Activated naive CD4-positive, alpha-beta T cell treated with anti-CD3 and anti-CD28 coated beads, Interleukin-2, amount 10 ng/mL, durations not matched to agents 7 days and 5 days (primary cell): ENCODE measurements around the gene CYTH3.
"Not testable (repeated sequence)": the region's sequence is repeated elsewhere in the genome, so short reads cannot be mapped to it uniquely, and the experiment has no call there.

Source experiments
- CTCF ChIA-PET: fragments of 350-600 bp; sonication (Branson Sonifier 250); formaldehyde crosslinking; loops from one replicate; lab custom pipeline; 2021; ENCODE audit warnings: antibody characterized with exemption; lab: Charles Lee
- DNase-seq: peaks from one replicate; pipeline ENCODE4 v3.0.0-alpha.2; 2020
- H3K27ac Mint-ChIP-seq: one replicate; pipeline ENCODE4 v1.8.0; 2021; ENCODE audit warnings: mild to moderate bottlenecking, moderate library complexity, mixed read lengths
- H3K27me3 Mint-ChIP-seq: one replicate; pipeline ENCODE4 v1.8.0; 2021; ENCODE audit warnings: mild to moderate bottlenecking, mixed read lengths
- H3K36me3 Mint-ChIP-seq: one replicate; pipeline ENCODE4 v1.8.0; 2021; ENCODE audit warnings: mixed read lengths
- H3K4me1 Mint-ChIP-seq: one replicate; pipeline ENCODE4 v1.8.0; 2021; ENCODE audit warnings: mixed read lengths
- H3K4me3 Mint-ChIP-seq: one replicate; pipeline ENCODE4 v1.8.0; 2021; ENCODE audit warnings: mild to moderate bottlenecking, moderate library complexity, mixed read lengths
- H3K9me3 Mint-ChIP-seq: one replicate; pipeline ENCODE4 v1.8.0; 2021; ENCODE audit warnings: mixed read lengths

CYTH3 gene

GRCh38 chr7:6272481-6273323, at the start of gene CYTH3:
TSS of gene CYTH3 (minus strand) at chr7:6272624. CDS start at chr7:6272507, 117 bp downstream.
- H3K9me3 Mint-ChIP-seq, result no peaks in the 10 kb centered on the region
- no peak within 1 kb of the TSS for H3K27ac Mint-ChIP-seq
- H3K4me1 Mint-ChIP-seq, result peaks cover 20% of the 10 kb centered on the region
- CTCF ChIA-PET, result no interaction called here
- peak within 1 kb of the TSS; percentile 77 for H3K4me3 Mint-ChIP-seq
- H3K27me3 Mint-ChIP-seq, result peaks cover 65% of the 10 kb centered on the region
- DNase-seq, result peak; percentile 76
- peaks cover 1% of the 10 kb centered on the region for H3K36me3 Mint-ChIP-seq

DNA sequence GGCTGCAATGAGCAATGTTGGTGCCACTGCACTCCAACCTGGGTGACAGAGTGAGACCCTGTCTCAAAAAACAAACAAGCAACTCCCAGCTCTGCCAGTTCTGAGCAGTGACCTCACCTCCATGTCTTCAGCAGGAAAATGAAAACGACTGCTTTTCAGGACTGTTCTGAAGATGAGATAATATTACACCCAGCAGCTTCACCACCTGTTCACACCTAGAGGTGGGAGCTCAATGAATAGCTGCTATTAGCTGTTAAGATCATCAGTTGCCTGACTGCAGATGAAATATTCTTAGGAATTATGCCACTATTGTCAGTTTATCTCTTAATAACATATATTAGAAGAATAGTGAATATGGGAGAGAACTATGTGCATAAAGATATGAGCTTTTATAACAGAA, 48.4 kb upstream of the CYTH3 start:
- H3K27me3 Mint-ChIP-seq, result peaks cover 11% of the 10 kb centered on the region
- H3K9me3 Mint-ChIP-seq, result no peaks in the 10 kb centered on the region
- no peaks in the 10 kb centered on the region for H3K36me3 Mint-ChIP-seq
- no peak for DNase-seq
- CTCF ChIA-PET, result interaction anchor here (1.0 to 1.5 kb wide), 4 partner anchors 187 to 464 kb away, joined by 3 to 6 read pairs (median 4); no protein-coding TSS in a partner anchor
- peaks cover 3% of the 10 kb centered on the region for H3K4me1 Mint-ChIP-seq
- no peak overlapping the region for H3K27ac Mint-ChIP-seq
- no peak overlapping the region for H3K4me3 Mint-ChIP-seq

GRCh38 chr7:6317797-6318438, 45.5 kb upstream of the CYTH3 start:
- Mint-ChIP-seq H3K4me1 (peaks cover under 1% of the 10 kb centered on the region), H3K36me3 (no peaks in the 10 kb centered on the region), H3K9me3 (no peaks in the 10 kb centered on the region), H3K27ac (no peak overlapping the region), H3K27me3 (no peaks in the 10 kb centered on the region), H3K4me3 (no peak overlapping the region)
- no peak for DNase-seq
- CTCF ChIA-PET, result no interaction called here

GRCh38 chr7:6316226-6316625, 43.8 kb upstream of the CYTH3 start:
- no peak overlapping the region for H3K4me3 Mint-ChIP-seq
- H3K27ac Mint-ChIP-seq, result no peak overlapping the region
- no peak for DNase-seq
- H3K4me1 Mint-ChIP-seq, result no peaks in the 10 kb centered on the region
- H3K9me3 Mint-ChIP-seq, result no peaks in the 10 kb centered on the region
- H3K36me3 Mint-ChIP-seq, result no peaks in the 10 kb centered on the region
- CTCF ChIA-PET, result no interaction called here
- H3K27me3 Mint-ChIP-seq, result no peaks in the 10 kb centered on the region

- no peaks in the 10 kb centered on the region for H3K27me3 Mint-ChIP-seq
- H3K36me3 Mint-ChIP-seq, result no peaks in the 10 kb centered on the region
- no peaks in the 10 kb centered on the region for H3K4me1 Mint-ChIP-seq
- no peak overlapping the region for H3K4me3 Mint-ChIP-seq
- no peaks in the 10 kb centered on the region for H3K9me3 Mint-ChIP-seq
- no peak for DNase-seq
- no peak overlapping the region for H3K27ac Mint-ChIP-seq
- CTCF ChIA-PET, result no interaction called here
Measured at GRCh38 chr7:6315746-6316145, 43.3 kb upstream of the CYTH3 start.

DNA sequence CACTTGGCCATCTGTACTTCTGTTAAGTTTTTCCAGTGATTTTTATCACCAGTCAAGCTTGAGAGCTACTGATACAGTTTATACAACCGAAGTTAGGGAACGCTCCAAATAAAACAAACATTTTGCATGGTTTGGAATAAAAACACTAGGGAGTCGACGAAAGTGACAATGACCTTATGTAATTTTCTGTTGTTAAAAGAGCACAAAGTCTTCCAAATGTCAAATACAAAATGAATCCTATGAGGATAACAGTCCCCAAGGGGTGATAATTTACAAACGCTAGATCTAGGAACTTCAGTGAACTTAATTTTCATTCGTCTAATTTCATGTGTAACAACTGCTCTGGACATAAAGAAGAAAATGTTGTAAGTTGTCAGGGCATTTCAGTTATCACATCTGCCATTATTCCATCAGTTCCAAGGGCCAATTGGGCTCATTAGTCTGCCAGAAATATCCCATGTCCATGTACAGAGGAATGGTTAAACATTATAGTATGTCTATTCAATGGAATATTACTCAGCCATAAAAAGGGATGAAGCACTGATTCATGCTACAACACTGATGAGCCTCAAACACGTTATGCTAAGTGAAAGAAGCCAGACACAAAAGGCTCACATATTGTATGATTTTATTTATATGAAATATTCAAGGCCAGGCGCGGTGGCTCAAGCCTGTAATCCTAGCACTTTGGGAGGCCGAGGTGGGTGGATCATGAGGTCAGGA, 38.0 kb upstream of the CYTH3 start:
- Mint-ChIP-seq H3K27me3 (peaks cover 4% of the 10 kb centered on the region), H3K9me3 (no peaks in the 10 kb centered on the region), H3K36me3 (no peaks in the 10 kb centered on the region), H3K27ac (no peak overlapping the region), H3K4me1 (no peaks in the 10 kb centered on the region), H3K4me3 (no peak overlapping the region)
- CTCF ChIA-PET, result no interaction called here
- no peak for DNase-seq

- Mint-ChIP-seq H3K4me3 (no peak overlapping the region), H3K9me3 (no peaks in the 10 kb centered on the region), H3K4me1 (no peaks in the 10 kb centered on the region), H3K36me3 (no peaks in the 10 kb centered on the region), H3K27ac (no peak overlapping the region), H3K27me3 (peaks cover 4% of the 10 kb centered on the region)
- CTCF ChIA-PET, result no interaction called here
- no peak for DNase-seq
Measured at GRCh38 chr7:6307762-6308161, 35.3 kb upstream of the CYTH3 start.

GRCh38 chr7:6306471-6306870, 34.0 kb upstream of the CYTH3 start:
- H3K4me3 Mint-ChIP-seq, result no peak overlapping the region
- no peaks in the 10 kb centered on the region for H3K4me1 Mint-ChIP-seq
- DNase-seq, result no peak
- H3K27ac Mint-ChIP-seq, result no peak overlapping the region
- H3K9me3 Mint-ChIP-seq, result no peaks in the 10 kb centered on the region
- H3K27me3 Mint-ChIP-seq, result peaks cover 4% of the 10 kb centered on the region
- CTCF ChIA-PET, result no interaction called here
- H3K36me3 Mint-ChIP-seq, result no peaks in the 10 kb centered on the region

DNA sequence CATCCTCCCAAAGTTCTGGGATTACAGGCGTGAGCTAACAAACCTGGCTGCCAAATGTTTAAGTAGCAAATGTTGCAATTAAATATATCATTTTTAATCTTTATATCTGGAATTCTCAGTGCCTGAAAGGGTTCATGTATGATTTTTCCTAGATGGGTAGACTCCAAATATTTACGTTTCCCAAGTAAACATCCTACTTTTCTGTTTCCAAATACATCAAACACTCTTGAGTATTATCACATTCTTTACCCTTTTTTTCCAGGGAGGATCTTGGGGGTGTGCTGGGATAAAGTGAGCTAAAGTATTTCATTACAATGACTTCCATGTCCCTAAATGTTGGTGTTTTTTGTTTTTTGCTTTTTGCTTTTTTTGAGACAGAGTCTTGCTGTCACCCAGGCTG, 32.9 kb upstream of the CYTH3 start:
- no peak for DNase-seq
- CTCF ChIA-PET, result no interaction called here
- Mint-ChIP-seq H3K36me3 (no peaks in the 10 kb centered on the region), H3K27ac (no peak overlapping the region), H3K27me3 (peaks cover 4% of the 10 kb centered on the region), H3K4me3 (no peak overlapping the region), H3K4me1 (no peaks in the 10 kb centered on the region), H3K9me3 (no peaks in the 10 kb centered on the region)

DNA sequence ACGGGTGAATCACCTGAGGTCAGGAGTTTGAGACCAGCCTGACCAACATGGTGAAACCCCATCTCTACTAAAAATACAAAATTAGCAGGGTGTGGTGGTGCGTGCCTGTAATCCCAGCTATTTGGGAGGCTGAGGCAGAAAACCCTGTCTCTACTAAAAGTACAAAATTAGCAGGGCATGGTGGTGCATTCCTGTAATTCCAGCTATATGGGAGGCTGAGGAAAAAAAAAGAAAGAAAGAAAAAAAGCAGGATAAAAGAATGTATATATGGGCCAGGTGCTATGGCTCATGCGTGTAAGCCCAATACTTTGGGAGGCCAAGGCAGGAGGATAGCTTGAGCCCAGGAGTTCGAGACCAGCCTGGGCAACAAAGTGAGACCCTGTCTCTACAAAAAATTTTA, 29.0 kb upstream of the CYTH3 start:
- H3K4me1 Mint-ChIP-seq, CTCF ChIA-PET, H3K4me3 Mint-ChIP-seq, DNase-seq, H3K36me3 Mint-ChIP-seq, H3K27ac Mint-ChIP-seq, H3K27me3 Mint-ChIP-seq, H3K9me3 Mint-ChIP-seq: not testable (repeated sequence)

DNA sequence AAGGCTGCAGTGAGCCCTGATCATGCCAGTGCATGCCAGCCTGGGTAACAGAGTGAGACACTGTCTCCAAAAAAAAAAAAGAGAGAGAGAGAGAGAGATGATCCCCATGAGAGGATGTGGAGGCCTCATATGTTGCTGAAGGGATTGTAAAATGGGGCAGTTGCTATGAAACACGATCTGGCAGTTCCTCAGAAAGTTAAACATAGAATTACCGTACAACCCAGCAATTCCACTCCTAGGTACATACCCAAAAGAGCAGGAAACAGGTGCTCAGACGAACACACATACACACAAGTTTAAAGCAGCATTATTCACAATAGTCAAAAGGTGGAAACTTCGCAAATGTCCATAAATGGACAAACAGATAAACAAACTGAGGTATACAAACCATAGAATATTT, 27.4 kb upstream of the CYTH3 start:
- no peaks in the 10 kb centered on the region for H3K36me3 Mint-ChIP-seq
- H3K4me3 Mint-ChIP-seq, result no peak overlapping the region
- no peaks in the 10 kb centered on the region for H3K9me3 Mint-ChIP-seq
- no peaks in the 10 kb centered on the region for H3K27me3 Mint-ChIP-seq
- H3K4me1 Mint-ChIP-seq, result no peaks in the 10 kb centered on the region
- no peak for DNase-seq
- CTCF ChIA-PET, result no interaction called here
- H3K27ac Mint-ChIP-seq, result no peak overlapping the region

GRCh38 chr7:6294839-6295238, 22.4 kb upstream of the CYTH3 start:
- H3K27me3 Mint-ChIP-seq, result peaks cover 3% of the 10 kb centered on the region
- H3K27ac Mint-ChIP-seq, result no peak overlapping the region
- no peaks in the 10 kb centered on the region for H3K9me3 Mint-ChIP-seq
- no peak overlapping the region for H3K4me3 Mint-ChIP-seq
- CTCF ChIA-PET, result no interaction called here
- no peaks in the 10 kb centered on the region for H3K36me3 Mint-ChIP-seq
- no peaks in the 10 kb centered on the region for H3K4me1 Mint-ChIP-seq
- DNase-seq, result no peak

DNA sequence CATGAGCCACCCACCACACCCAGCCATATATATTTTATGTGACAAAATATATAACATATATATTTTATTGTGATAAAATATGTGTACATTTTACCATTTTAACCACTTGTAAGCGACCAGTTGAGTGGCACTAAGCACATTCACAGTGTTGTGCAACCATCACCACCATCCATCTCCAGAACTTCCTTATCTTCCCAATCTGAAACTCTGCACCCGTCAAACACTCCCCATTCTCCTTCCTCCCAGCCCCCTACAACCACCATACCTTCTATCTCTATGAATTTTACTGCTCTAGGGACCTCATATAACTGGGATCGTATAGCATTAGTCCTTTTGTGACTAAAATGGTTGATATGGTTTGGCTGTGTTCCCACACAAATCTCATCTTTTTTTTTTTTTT, 20.8 kb upstream of the CYTH3 start:
- H3K4me1 Mint-ChIP-seq, result no peaks in the 10 kb centered on the region
- DNase-seq, result no peak
- H3K9me3 Mint-ChIP-seq, result no peaks in the 10 kb centered on the region
- H3K27me3 Mint-ChIP-seq, result peaks cover 6% of the 10 kb centered on the region
- CTCF ChIA-PET, result no interaction called here
- no peak overlapping the region for H3K27ac Mint-ChIP-seq
- no peak overlapping the region for H3K4me3 Mint-ChIP-seq
- no peaks in the 10 kb centered on the region for H3K36me3 Mint-ChIP-seq

- H3K27ac Mint-ChIP-seq, H3K27me3 Mint-ChIP-seq, CTCF ChIA-PET, DNase-seq, H3K4me1 Mint-ChIP-seq, H3K9me3 Mint-ChIP-seq, H3K36me3 Mint-ChIP-seq, H3K4me3 Mint-ChIP-seq: not testable (repeated sequence)
Measured at GRCh38 chr7:6291941-6292340, 19.5 kb upstream of the CYTH3 start.
